Urothelium cell line (cell line): ENCODE measurements around the gene MAS1L.

ENCODE experiments used
- DNase-seq: peaks from one replicate; pipeline ENCODE4 v3.0.0; 2011; ENCODE audit warnings: low spot score, mixed read lengths
- FAIRE-seq: peaks from 2 replicates; lab custom pipeline; 2011; peaks lifted over from hg19 to GRCh38; lab: Jason Lieb, UNC

MAS1L gene

GRCh38 chr6:29510746-29511300, 23.1 kb upstream of the MAS1L start:
- FAIRE-seq (no peak), DNase-seq (no peak)

GRCh38 chr6:29510202-29510601, 22.4 kb upstream of the MAS1L start:
- DNase-seq = no peak
- no peak for FAIRE-seq

GRCh38 chr6:29509711-29510110, 22.0 kb upstream of the MAS1L start:
- FAIRE-seq = no peak

GRCh38 chr6:29509239-29509638, 21.5 kb upstream of the MAS1L start:
- DNase-seq = no peak
- no peak for FAIRE-seq

More at GRCh38 chr6:29509711-29510110, 22.0 kb upstream of the MAS1L start:
- no peak for DNase-seq

GRCh38 chr6:29507319-29507718, 19.6 kb upstream of the MAS1L start:
- FAIRE-seq = no peak

GRCh38 chr6:29506446-29507067, 18.8 kb upstream of the MAS1L start:
- FAIRE-seq (no peak), DNase-seq (no peak)

More at GRCh38 chr6:29507319-29507718, 19.6 kb upstream of the MAS1L start:
- no peak for DNase-seq

- FAIRE-seq (no peak), DNase-seq (no peak)
These were observed 18.1 kb upstream of the MAS1L start for GRCh38 chr6:29505808-29506207.

GRCh38 chr6:29504961-29505360, 17.2 kb upstream of the MAS1L start:
- DNase-seq (no peak), FAIRE-seq (no peak)

GRCh38 chr6:29502597-29502996, 14.8 kb upstream of the MAS1L start:
- DNase-seq (no peak), FAIRE-seq (no peak)

- no peak for DNase-seq
- no peak for FAIRE-seq
These were observed 14.4 kb upstream of the MAS1L start for GRCh38 chr6:29502181-29502580.

- DNase-seq (no peak), FAIRE-seq (no peak)
These were observed 13.3 kb upstream of the MAS1L start for GRCh38 chr6:29501106-29501505.

- FAIRE-seq = no peak
- DNase-seq = no peak
These were observed 12.8 kb upstream of the MAS1L start for GRCh38 chr6:29500594-29500993.

- DNase-seq (no peak), FAIRE-seq (no peak)
These were observed 11.9 kb upstream of the MAS1L start for GRCh38 chr6:29499704-29500103.

GRCh38 chr6:29496961-29497360, 9.2 kb upstream of the MAS1L start:
- FAIRE-seq = no peak
- DNase-seq = no peak

- no peak for DNase-seq
- FAIRE-seq = no peak
These were observed 7.8 kb upstream of the MAS1L start for GRCh38 chr6:29495571-29495970.

- FAIRE-seq (no peak), DNase-seq (no peak)
These were observed 6.4 kb upstream of the MAS1L start for GRCh38 chr6:29494131-29494530.

- no peak for DNase-seq
- FAIRE-seq = no peak
These were observed 5.5 kb upstream of the MAS1L start for GRCh38 chr6:29493261-29493660.

GRCh38 chr6:29491574-29491973, 3.8 kb upstream of the MAS1L start:
- DNase-seq = no peak
- FAIRE-seq = no peak

GRCh38 chr6:29490552-29490951, 2.8 kb upstream of the MAS1L start:
- DNase-seq = no peak
- no peak for FAIRE-seq

GRCh38 chr6:29490055-29490454, 2.3 kb upstream of the MAS1L start:
- DNase-seq (no peak), FAIRE-seq (no peak)

GRCh38 chr6:29489286-29489685, 1.5 kb upstream of the MAS1L start:
- FAIRE-seq = no peak

GRCh38 chr6:29488874-29489273, 1.1 kb upstream of the MAS1L start:
- no peak for FAIRE-seq
- no peak for DNase-seq

More at GRCh38 chr6:29489286-29489685, 1.5 kb upstream of the MAS1L start:
- DNase-seq = no peak

GRCh38 chr6:29487131-29487530, 625 bp downstream of the MAS1L start:
- FAIRE-seq (peak; percentile 32), DNase-seq (no peak)
